Measurements from ENCODE around the gene VOPP1. TPM values are rescaled to one million over a fixed set of nuclear protein-coding genes. Genes with fewer than 3 reads are reported as not detected.

VOPP1 gene
- total RNA-seq, 1 donor from 2014 or later: 23.7 TPM

- intact Hi-C loops (cut with micrococcal nuclease): no loop called here
- H3K4me3 ChIP-seq: no peak overlapping the region
- H3K27me3 ChIP-seq (ENCODE audit: low read depth): no peaks in the 10 kb centered on the region
- no peak for DNase-seq
- H3K9me3 ChIP-seq (replicated peaks): no peaks in the 10 kb centered on the region
- no peak overlapping the region for H3K27ac ChIP-seq (replicated peaks)
- H3K4me1 ChIP-seq: peaks cover 7% of the 10 kb centered on the region
- H3K36me3 ChIP-seq: peaks cover 65% of the 10 kb centered on the region
- TF ChIP-seq, protein P1, sequence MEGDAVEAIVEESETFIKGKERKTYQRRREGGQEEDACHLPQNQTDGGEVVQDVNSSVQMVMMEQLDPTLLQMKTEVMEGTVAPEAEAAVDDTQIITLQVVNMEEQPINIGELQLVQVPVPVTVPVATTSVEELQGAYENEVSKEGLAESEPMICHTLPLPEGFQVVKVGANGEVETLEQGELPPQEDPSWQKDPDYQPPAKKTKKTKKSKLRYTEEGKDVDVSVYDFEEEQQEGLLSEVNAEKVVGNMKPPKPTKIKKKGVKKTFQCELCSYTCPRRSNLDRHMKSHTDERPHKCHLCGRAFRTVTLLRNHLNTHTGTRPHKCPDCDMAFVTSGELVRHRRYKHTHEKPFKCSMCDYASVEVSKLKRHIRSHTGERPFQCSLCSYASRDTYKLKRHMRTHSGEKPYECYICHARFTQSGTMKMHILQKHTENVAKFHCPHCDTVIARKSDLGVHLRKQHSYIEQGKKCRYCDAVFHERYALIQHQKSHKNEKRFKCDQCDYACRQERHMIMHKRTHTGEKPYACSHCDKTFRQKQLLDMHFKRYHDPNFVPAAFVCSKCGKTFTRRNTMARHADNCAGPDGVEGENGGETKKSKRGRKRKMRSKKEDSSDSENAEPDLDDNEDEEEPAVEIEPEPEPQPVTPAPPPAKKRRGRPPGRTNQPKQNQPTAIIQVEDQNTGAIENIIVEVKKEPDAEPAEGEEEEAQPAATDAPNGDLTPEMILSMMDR (IDR thresholded peaks at IDR 0.05; ENCODE audit: borderline replicate concordance): no peak
Observed at GRCh38 chr7:55493408-55493807, 78.9 kb downstream of the VOPP1 start.

DNA sequence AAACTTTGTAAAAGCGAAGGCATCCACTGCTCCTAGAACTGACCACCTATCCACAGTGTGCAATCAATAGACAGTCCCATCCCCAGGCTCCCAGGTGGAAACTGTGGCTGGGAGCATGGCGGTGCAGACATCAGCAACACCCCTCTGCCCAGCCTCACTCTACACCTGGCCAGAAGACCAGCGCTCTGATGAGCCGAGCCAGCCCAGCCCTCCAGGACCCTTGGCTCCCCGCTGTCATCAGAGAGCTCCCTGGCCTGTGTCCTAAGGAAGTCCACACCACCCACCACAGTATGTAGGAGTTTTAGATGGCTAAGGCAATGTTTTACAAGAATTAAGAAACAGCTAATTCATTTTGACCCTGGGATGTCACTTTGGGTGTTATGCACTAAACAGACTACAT lies 81.0 kb downstream of the VOPP1 start:
- H3K27ac ChIP-seq (replicated peaks): no peak overlapping the region
- peaks cover 7% of the 10 kb centered on the region for H3K4me1 ChIP-seq
- no peak for DNase-seq
- intact Hi-C loops (cut with micrococcal nuclease): no loop called here
- H3K36me3 ChIP-seq: peaks cover 56% of the 10 kb centered on the region
- no peaks in the 10 kb centered on the region for H3K27me3 ChIP-seq (ENCODE audit: low read depth)
- H3K4me3 ChIP-seq: no peak overlapping the region
- TF ChIP-seq, protein P1 (IDR thresholded peaks at IDR 0.05; ENCODE audit: borderline replicate concordance): no peak
- no peaks in the 10 kb centered on the region for H3K9me3 ChIP-seq (replicated peaks)

GRCh38 chr7:55490099-55490498 lies 82.2 kb downstream of the VOPP1 start:
- TF ChIP-seq, protein P1 (IDR thresholded peaks at IDR 0.05; ENCODE audit: borderline replicate concordance): no peak
- Histone ChIP-seq H3K9me3 (replicated peaks) (no peaks in the 10 kb centered on the region), H3K27me3 (ENCODE audit: low read depth) (no peaks in the 10 kb centered on the region), H3K4me3 (no peak overlapping the region), H3K27ac (replicated peaks) (no peak overlapping the region), H3K4me1 (peaks cover 7% of the 10 kb centered on the region), H3K36me3 (peaks cover 49% of the 10 kb centered on the region)
- DNase-seq: no peak
- intact Hi-C loops (cut with micrococcal nuclease): no loop called here

DNA sequence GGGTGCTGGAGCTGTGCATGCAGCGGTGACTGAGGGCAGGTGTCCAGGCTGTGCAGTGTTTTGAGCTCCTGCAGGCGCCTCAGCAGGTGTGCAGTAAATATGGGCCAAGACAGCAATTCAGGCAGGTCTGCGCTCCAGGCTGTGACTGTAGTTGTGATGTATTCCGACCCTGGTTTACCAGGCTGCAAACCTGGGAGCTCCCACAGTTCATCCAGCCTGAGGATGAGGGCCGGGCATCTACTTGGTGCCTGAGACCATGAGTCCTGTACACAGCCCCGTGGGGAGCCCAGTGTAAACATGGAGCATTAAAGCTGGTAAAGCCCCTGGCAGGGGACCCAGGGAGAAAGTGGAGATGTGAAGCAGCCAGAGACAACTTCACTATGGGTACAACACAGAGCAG lies 82.8 kb downstream of the VOPP1 start:
- TF ChIP-seq, protein P1 (IDR thresholded peaks at IDR 0.05; ENCODE audit: borderline replicate concordance): no peak
- DNase-seq: no peak
- peaks cover 46% of the 10 kb centered on the region for H3K36me3 ChIP-seq

GRCh38 chr7:55488804-55489340 lies 83.4 kb downstream of the VOPP1 start:
- Histone ChIP-seq H3K4me1 (peaks cover 7% of the 10 kb centered on the region), H3K27me3 (ENCODE audit: low read depth) (no peaks in the 10 kb centered on the region), H3K4me3 (no peak overlapping the region), H3K36me3 (peaks cover 40% of the 10 kb centered on the region), H3K27ac (replicated peaks) (no peak overlapping the region), H3K9me3 (replicated peaks) (no peaks in the 10 kb centered on the region)
- intact Hi-C loops (cut with micrococcal nuclease): no loop called here
- TF ChIP-seq, protein P1 (IDR thresholded peaks at IDR 0.05; ENCODE audit: borderline replicate concordance): no peak
- DNase-seq: no peak

More for the DNA sequence above, 82.8 kb downstream of the VOPP1 start:
- no peak overlapping the region for H3K4me3 ChIP-seq
- H3K27me3 ChIP-seq (ENCODE audit: low read depth): no peaks in the 10 kb centered on the region
- H3K4me1 ChIP-seq: peaks cover 7% of the 10 kb centered on the region
- intact Hi-C loops (cut with micrococcal nuclease): no loop called here
- H3K27ac ChIP-seq (replicated peaks): no peak overlapping the region
- no peaks in the 10 kb centered on the region for H3K9me3 ChIP-seq (replicated peaks)

Measured in left ventricle myocardium inferior (tissue), 1 donor.